ENCODE measurements around the gene FHIT. TPM values are rescaled to one million over a fixed set of nuclear protein-coding genes. Genes with fewer than 3 reads are reported as not detected.

The FHIT gene
- total RNA-seq, 2 experiments from 2014 or later: 7.6 to 7.9 TPM

- no peak for ATAC-seq
- ChIA-PET CTCF (no interaction called here), POLR2A (no interaction called here)
- Mint-ChIP-seq H3K27ac (no peak overlapping the region), H3K27me3 (no peaks in the 10 kb centered on the region), H3K4me1 (ENCODE audit: low read depth) (no peaks in the 10 kb centered on the region), H3K4me3 (no peak overlapping the region), H3K36me3 (ENCODE audit: low read depth) (no peaks in the 10 kb centered on the region), H3K9me3 (no peaks in the 10 kb centered on the region)
- no peak for DNase-seq
- TF ChIP-seq CTCF (IDR thresholded peaks at IDR 0.05): no peak
- intact Hi-C loops (cut with micrococcal nuclease): no loop called here
Observed at GRCh38 chr3:60399861-60400845, 851.1 kb downstream of the FHIT start.

GRCh38 chr3:60399292-60399691, 852.0 kb downstream of the FHIT start:
- Mint-ChIP-seq H3K36me3 (ENCODE audit: low read depth) (no peaks in the 10 kb centered on the region), H3K4me1 (ENCODE audit: low read depth) (no peaks in the 10 kb centered on the region), H3K27me3 (no peaks in the 10 kb centered on the region), H3K27ac (no peak overlapping the region), H3K9me3 (no peaks in the 10 kb centered on the region), H3K4me3 (no peak overlapping the region)
- intact Hi-C loops (cut with micrococcal nuclease): no loop called here
- DNase-seq (no peak), ATAC-seq (no peak)
- POLR2A ChIA-PET: no interaction called here
- no peak for TF ChIP-seq CTCF (IDR thresholded peaks at IDR 0.05)
- CTCF ChIA-PET: no interaction called here

GRCh38 chr3:60395173-60395762, 856.0 kb downstream of the FHIT start:
- no peaks in the 10 kb centered on the region for H3K36me3 Mint-ChIP-seq (ENCODE audit: low read depth)
- ATAC-seq: no peak
- no peak overlapping the region for H3K27ac Mint-ChIP-seq
- ChIA-PET POLR2A (no interaction called here), CTCF (interaction anchor here (1.4 kb wide), 1 partner anchor 15 kb away, joined by 3 read pairs; no protein-coding TSS in a partner anchor)
- H3K9me3 Mint-ChIP-seq: no peaks in the 10 kb centered on the region
- intact Hi-C loops (cut with micrococcal nuclease): no loop called here
- H3K27me3 Mint-ChIP-seq: no peaks in the 10 kb centered on the region
- H3K4me1 Mint-ChIP-seq (ENCODE audit: low read depth): no peaks in the 10 kb centered on the region
- H3K4me3 Mint-ChIP-seq: no peak overlapping the region
- TF ChIP-seq CTCF (IDR thresholded peaks at IDR 0.05): no peak
- no peak for DNase-seq

GRCh38 chr3:60393946-60394345, 857.3 kb downstream of the FHIT start:
- DNase-seq (no peak), ATAC-seq (no peak)
- Mint-ChIP-seq H3K27ac (no peak overlapping the region), H3K9me3 (no peaks in the 10 kb centered on the region), H3K36me3 (ENCODE audit: low read depth) (no peaks in the 10 kb centered on the region), H3K4me3 (no peak overlapping the region), H3K4me1 (ENCODE audit: low read depth) (no peaks in the 10 kb centered on the region), H3K27me3 (no peaks in the 10 kb centered on the region)
- TF ChIP-seq CTCF (IDR thresholded peaks at IDR 0.05): no peak
- ChIA-PET CTCF (interaction anchor here (1.4 kb wide), 1 partner anchor 14 kb away, joined by 3 read pairs; no protein-coding TSS in a partner anchor), POLR2A (no interaction called here)
- intact Hi-C loops (cut with micrococcal nuclease): no loop called here

- intact Hi-C loops (cut with micrococcal nuclease): no loop called here
- H3K36me3 Mint-ChIP-seq (ENCODE audit: low read depth): no peaks in the 10 kb centered on the region
- no peak overlapping the region for H3K4me3 Mint-ChIP-seq
- no peaks in the 10 kb centered on the region for H3K27me3 Mint-ChIP-seq
- POLR2A ChIA-PET: no interaction called here
- no peak overlapping the region for H3K27ac Mint-ChIP-seq
- no peak for TF ChIP-seq CTCF (IDR thresholded peaks at IDR 0.05)
- ATAC-seq (no peak), DNase-seq (no peak)
- no peaks in the 10 kb centered on the region for H3K9me3 Mint-ChIP-seq
- no peaks in the 10 kb centered on the region for H3K4me1 Mint-ChIP-seq (ENCODE audit: low read depth)
- CTCF ChIA-PET: no interaction called here
Observed at GRCh38 chr3:60392501-60392900, 858.8 kb downstream of the FHIT start.

All from activated CD8-positive, alpha-beta T cell treated with anti-CD3 and anti-CD28 coated beads for 36 hours (primary cell).